VCaP (cell line): ENCODE results near the gene NBPF6.
"Not testable (repeated sequence)": the region's sequence is repeated elsewhere in the genome, so short reads cannot be mapped to it uniquely, and the experiment has no call there.

Experiments used
- H3K27ac ChIP-seq: fragments of 450-650 bp; 2 replicates; pipeline ENCODE4 v1.5.1; 2017
- TF ChIP-seq, protein P1 (sequence below): fragments of 450-650 bp; conservative IDR thresholded peaks from 2 replicates; pipeline ENCODE4 v1.5.1; 2017; ENCODE audit warnings: mild to moderate bottlenecking, moderate library complexity

Gene NBPF6

GRCh38 chr1:108482708-108483107, 32.6 kb downstream of the NBPF6 start:
- TF ChIP-seq, protein P1, sequence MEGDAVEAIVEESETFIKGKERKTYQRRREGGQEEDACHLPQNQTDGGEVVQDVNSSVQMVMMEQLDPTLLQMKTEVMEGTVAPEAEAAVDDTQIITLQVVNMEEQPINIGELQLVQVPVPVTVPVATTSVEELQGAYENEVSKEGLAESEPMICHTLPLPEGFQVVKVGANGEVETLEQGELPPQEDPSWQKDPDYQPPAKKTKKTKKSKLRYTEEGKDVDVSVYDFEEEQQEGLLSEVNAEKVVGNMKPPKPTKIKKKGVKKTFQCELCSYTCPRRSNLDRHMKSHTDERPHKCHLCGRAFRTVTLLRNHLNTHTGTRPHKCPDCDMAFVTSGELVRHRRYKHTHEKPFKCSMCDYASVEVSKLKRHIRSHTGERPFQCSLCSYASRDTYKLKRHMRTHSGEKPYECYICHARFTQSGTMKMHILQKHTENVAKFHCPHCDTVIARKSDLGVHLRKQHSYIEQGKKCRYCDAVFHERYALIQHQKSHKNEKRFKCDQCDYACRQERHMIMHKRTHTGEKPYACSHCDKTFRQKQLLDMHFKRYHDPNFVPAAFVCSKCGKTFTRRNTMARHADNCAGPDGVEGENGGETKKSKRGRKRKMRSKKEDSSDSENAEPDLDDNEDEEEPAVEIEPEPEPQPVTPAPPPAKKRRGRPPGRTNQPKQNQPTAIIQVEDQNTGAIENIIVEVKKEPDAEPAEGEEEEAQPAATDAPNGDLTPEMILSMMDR, result no peak
- H3K27ac ChIP-seq, result no peak overlapping the region

DNA sequence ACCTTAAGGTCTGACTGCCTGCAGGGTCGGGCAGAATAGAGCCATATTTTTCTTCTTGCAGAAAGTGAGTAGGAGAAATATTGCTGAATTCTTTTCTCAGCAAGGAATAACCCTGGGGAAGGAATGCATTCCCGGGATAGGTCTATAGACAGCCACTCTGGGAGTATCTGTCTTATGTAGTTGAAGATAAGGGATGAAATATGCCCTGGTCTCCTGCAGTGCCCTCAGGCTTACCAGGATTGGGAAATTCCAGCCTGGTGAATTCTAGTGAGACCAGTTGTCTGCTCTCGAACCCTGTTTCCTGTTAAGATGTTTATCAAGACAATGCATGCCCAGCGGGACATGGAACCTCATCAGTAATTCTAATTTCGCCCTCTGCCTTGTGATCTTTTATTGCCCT, 35.8 kb downstream of the NBPF6 start:
- H3K27ac ChIP-seq, result not testable (repeated sequence)

DNA sequence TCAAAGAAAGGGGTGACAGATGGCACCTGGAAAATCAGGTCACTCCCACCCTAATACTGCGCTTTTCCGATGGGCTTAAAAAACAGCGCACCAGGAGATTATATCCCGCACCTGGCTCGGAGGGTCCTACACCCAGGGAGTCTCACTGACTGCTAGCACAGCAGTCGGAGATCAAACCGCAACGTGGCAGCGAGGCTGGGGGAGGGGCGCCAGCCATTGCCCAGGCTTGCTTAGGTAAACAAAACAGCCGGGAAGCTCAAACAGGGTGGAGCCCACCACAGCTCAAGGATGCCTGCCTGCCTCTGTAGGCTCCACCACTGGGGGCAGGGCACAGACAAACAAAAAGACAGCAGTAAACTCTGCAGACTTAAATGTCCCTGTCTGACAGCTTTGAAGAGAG, 36.6 kb downstream of the NBPF6 start:
- H3K27ac ChIP-seq, result not testable (repeated sequence)

DNA sequence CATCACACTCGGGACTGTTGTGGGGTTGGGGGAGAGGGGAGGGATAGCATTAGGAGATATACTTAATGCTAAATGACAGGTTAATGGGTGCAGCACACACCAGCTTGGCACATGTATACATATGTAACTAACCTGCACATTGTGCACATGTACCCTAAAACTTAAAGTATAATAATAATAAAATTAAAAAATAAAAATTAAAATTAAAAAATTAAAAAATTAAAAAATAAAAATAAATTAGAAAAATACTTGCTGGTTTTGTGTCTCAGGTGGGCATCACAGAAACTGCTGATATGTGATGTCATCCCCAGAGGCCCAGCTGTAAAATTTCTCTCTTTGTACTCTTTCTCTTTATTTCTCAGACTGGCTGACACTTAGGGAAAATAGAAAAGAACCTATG, 44.9 kb downstream of the NBPF6 start:
- H3K27ac ChIP-seq, result not testable (repeated sequence)

DNA sequence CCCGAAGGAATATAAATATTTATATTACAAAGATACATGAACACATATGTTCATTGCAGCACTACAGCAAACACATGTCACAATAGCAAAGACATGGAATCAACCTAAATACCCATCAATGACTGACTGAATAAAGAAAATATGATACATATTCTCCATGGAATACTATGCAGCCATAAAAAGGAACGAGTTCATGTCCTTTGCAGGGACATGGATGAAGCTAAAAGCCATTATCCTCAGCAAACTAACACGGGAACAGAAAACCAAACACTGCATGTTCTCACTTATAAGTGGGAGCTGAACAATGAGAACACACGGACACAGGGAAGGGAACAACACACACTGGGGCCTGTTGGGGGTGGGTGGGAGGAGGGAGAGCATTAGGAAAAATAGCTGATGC, 46.7 kb downstream of the NBPF6 start:
- not testable (repeated sequence) for H3K27ac ChIP-seq

GRCh38 chr1:108502138-108502537, 52.0 kb downstream of the NBPF6 start:
- H3K27ac ChIP-seq, result no peak overlapping the region
- TF ChIP-seq, protein P1, result no peak

DNA sequence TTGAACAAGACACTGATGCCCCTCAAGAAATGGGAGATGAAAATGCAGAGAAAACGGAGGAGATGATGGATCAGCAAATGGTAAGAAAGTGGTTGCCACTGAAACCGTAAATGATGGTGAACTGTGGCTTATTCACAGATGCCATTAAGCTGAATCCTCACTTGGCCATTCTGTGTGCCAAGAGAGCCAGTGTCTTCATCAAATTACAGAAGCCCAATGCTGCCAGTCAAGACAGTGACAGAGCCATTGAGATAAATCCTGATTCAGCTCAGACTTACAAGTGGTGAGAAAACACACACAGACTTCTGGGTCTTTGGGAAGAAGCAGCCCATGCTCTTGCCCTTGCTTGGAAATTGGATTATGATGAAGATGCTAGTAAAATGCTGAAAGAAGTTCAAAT, 52.5 kb downstream of the NBPF6 start:
- no peak overlapping the region for H3K27ac ChIP-seq
- TF ChIP-seq, protein P1, result no peak

DNA sequence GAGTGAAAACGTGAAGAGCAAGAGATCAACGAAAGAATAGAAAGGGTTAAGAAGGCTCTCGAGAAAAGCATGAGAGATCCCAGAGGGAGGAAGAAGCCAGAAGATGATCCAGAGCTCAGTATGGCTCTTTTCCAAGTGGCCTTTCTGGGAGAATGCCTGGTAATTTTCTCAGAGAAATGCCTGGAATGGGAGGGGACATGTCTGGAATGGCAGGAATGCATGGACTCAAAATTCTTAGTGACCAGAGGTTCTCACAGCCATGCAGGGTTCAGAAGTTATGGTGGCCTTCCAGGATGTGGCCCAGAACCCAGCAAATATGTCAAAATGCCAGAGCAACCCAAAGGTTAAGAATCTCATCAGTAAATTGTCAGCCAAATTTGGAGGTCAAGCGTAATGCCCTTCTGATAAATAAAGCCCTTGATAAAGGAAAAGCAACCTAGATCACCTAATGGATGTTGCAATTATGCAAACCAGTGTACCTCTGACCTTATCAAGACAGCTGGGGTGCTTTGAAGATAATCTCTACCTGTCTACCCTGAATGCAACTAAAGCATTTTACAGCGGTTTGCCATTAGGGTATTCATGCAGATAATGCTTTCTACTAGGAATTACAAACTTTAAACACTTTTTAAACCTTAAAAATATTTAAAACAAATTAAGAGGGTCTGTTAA, 53.1 kb downstream of the NBPF6 start:
- no peak overlapping the region for H3K27ac ChIP-seq
- TF ChIP-seq, protein P1, result no peak

DNA sequence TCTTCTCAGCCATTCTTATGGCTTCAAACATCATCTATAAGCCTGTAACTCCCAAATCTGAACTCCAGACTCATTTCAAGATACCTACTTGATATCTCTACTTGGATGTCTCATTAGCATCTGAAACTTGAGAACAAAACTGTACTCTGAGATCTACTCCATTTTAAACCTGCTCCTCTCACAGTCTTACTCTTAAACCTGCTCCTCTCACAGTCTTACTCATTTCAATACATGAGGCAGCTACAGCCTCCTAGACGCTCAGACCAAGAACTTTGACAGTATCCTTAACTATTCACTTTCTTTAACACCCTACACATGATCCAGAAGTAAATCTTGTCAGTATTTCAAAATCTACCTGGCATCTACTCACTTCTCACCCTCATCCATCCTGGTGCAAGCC, 54.3 kb downstream of the NBPF6 start:
- H3K27ac ChIP-seq, result no peak overlapping the region
- TF ChIP-seq, protein P1, result no peak

DNA sequence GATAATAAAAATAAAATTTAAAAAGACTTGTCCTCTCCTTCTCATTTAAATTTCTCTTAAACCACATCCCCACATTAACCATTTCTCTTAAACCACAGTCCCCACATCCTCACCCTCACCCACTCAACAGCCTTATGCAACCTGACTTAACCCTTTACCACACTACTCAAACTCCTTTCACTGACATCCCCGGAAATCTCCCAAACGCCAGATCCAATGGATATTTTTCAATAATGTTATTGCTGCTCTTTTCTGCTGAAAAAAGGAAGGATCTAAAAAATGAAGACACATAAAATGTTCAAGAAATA, 55.6 kb downstream of the NBPF6 start:
- no peak overlapping the region for H3K27ac ChIP-seq
- TF ChIP-seq, protein P1, result no peak
